SK-N-SH (cell line): ENCODE data around the gene DDIT3. TPM values are rescaled to one million over a fixed set of nuclear protein-coding genes. Genes with fewer than 3 reads are reported as not detected.

Experiments
- CTCF ChIA-PET: fragments of 300-600, 350-600 bp; formaldehyde crosslinking; extraction: SDS; loops from one replicate; lab custom pipeline; 2021; lab: Yijun Ruan, JAX
- POLR2A ChIA-PET: fragments of 350-600 bp; sonication (Branson Sonifier 250); formaldehyde crosslinking; extraction: SDS; loops from one replicate; lab custom pipeline; 2020; ENCODE audit warnings: antibody characterized with exemption, inconsistent platforms; lab: Yijun Ruan, JAX
- DNase-seq: peaks from one replicate; pipeline ENCODE4 v3.0.0; 2012
- H2AFZ ChIP-seq: fragments of 200-600 bp; sonication (generic); 2 replicates; pipeline ENCODE4 v1.8.1; 2016; ENCODE audit warnings: antibody characterized with exemption, mild to moderate bottlenecking, low read depth
- H3F3A ChIP-seq: fragments of 200-600 bp; sonication (generic); replicated peaks from 2 replicates; pipeline ENCODE3; 2016; ENCODE audit warnings: antibody characterized with exemption, mild to moderate bottlenecking; ENCODE audit not compliant: insufficient read depth
- H3K27ac ChIP-seq, 2 experiments: fragments of 200-500 bp in 1 of 2; fragments of 200-600 bp in 1 of 2; sonication (Bioruptor generic) in 1 of 2; sonication (generic), shearing (Covaris generic) in 1 of 2; 2 replicates each; pipeline versions ENCODE4 v1.5.1 to v1.6.1; 2014 to 2016; ENCODE audit warnings: low read depth in 2 of 2, inconsistent platforms in 1 of 2, low read length in 1 of 2, mild to moderate bottlenecking in 1 of 2, mixed read lengths in 1 of 2
- H3K27me3 ChIP-seq: fragments of 200-600 bp; sonication (generic), shearing (Covaris generic); 2 replicates; pipeline ENCODE4 v1.6.1; 2016; ENCODE audit warnings: mixed run types; ENCODE audit not compliant: insufficient read depth
- H3K36me3 ChIP-seq, 2 experiments: fragments of 200-500 bp in 1 of 2; fragments of 200-600 bp in 1 of 2; sonication (Bioruptor generic) in 1 of 2; sonication (generic) in 1 of 2; replicated peaks in 1 of 2; 2 replicates each; pipeline versions ENCODE3 to v1.5.1; 2014 to 2016; ENCODE audit warnings: low read length in 1 of 2, mild to moderate bottlenecking in 1 of 2; ENCODE audit not compliant: insufficient read depth in 2 of 2, control insufficient read depth in 1 of 2
- H3K4me1 ChIP-seq, 2 experiments: fragments of 200-500 bp in 1 of 2; fragments of 200-600 bp in 1 of 2; sonication (Bioruptor generic) in 1 of 2; sonication (generic), shearing (Covaris generic) in 1 of 2; 2 replicates each; pipeline versions ENCODE4 v1.5.1 to v1.6.1; 2014 to 2016; ENCODE audit warnings: low read depth in 1 of 2, low read length in 1 of 2, mixed run types in 1 of 2; ENCODE audit not compliant: insufficient read depth in 2 of 2, control insufficient read depth in 1 of 2
- H3K4me2 ChIP-seq: fragments of 200-600 bp; sonication (generic), shearing (Covaris generic); 2 replicates; pipeline ENCODE4 v1.6.1; 2017; ENCODE audit warnings: mixed run types
- H3K4me3 ChIP-seq, 2 experiments: fragments of 200-500 bp in 1 of 2; fragments of 200-600 bp in 1 of 2; sonication (Bioruptor generic) in 1 of 2; sonication (generic), shearing (Covaris generic) in 1 of 2; 2 replicates each; pipeline versions ENCODE4 v1.5.1 to v1.8.1; 2014 to 2016; ENCODE audit warnings: low read depth in 2 of 2, inconsistent platforms in 1 of 2, low read length in 1 of 2, mild to moderate bottlenecking in 1 of 2, mixed read lengths in 1 of 2, moderate library complexity in 1 of 2
- H3K79me2 ChIP-seq: fragments of 200-600 bp; sonication (generic); 2 replicates; pipeline ENCODE4 v1.8.1; 2017; ENCODE audit warnings: mild to moderate bottlenecking; ENCODE audit not compliant: insufficient read depth
- H3K9ac ChIP-seq: fragments of 200-600 bp; sonication (generic); 2 replicates; pipeline ENCODE4 v1.6.1; 2017; ENCODE audit warnings: mixed run types
- H3K9me2 ChIP-seq: fragments of 200-600 bp; sonication (generic); 2 replicates; pipeline ENCODE4 v1.6.1; 2017; ENCODE audit warnings: mixed run types
- H3K9me3 ChIP-seq: fragments of 200-600 bp; sonication (generic); 2 replicates; pipeline ENCODE4 v1.6.1; 2017; ENCODE audit warnings: mixed run types, mild to moderate bottlenecking, moderate library complexity
- H4K20me1 ChIP-seq: fragments of 200-600 bp; sonication (generic); 2 replicates; pipeline ENCODE4 v1.6.1; 2017; ENCODE audit warnings: mild to moderate bottlenecking, mixed run types; ENCODE audit not compliant: insufficient read depth
- CHD2 ChIP-seq: fragments of 150-350 bp; IDR thresholded peaks from 2 replicates; pipeline ENCODE4 v1.6.1; 2018; ENCODE audit warnings: low read length; ENCODE audit not compliant: partially characterized antibody
- CTCF ChIP-seq: fragments of 200-600 bp; sonication (generic); IDR thresholded peaks from 2 replicates; pipeline ENCODE4 v1.6.1; 2017; ENCODE audit warnings: antibody characterized with exemption, mild to moderate bottlenecking, moderate library complexity
- ELF1 ChIP-seq: IDR thresholded peaks from 2 replicates; pipeline ENCODE4 v1.4.0; 2012
- EZH2phosphoT487 ChIP-seq: fragments of 200-600 bp; sonication (generic); IDR thresholded peaks from 2 replicates; pipeline ENCODE4 v1.6.1; 2017; ENCODE audit warnings: low read depth, mixed run types, mild to moderate bottlenecking, antibody characterized with exemption, moderate library complexity, borderline replicate concordance
- FOXJ3 ChIP-seq: sonication (generic); formaldehyde crosslinking; IDR thresholded peaks from 2 replicates; pipeline ENCODE4 v1.5.1; 2020; ENCODE audit warnings: mild to moderate bottlenecking, missing genetic modification reagents
- FOXM1 ChIP-seq: IDR thresholded peaks from 2 replicates; pipeline ENCODE4 v1.4.0; 2012; ENCODE audit warnings: low read depth, mild to moderate bottlenecking
- GATA2 ChIP-seq: sonication (generic); formaldehyde crosslinking; IDR thresholded peaks from 2 replicates; pipeline ENCODE4 v1.5.0; 2020; ENCODE audit warnings: mild to moderate bottlenecking, missing genetic modification reagents
- JUND ChIP-seq: IDR thresholded peaks from 2 replicates; pipeline ENCODE4 v1.4.0; 2012
- MEF2A ChIP-seq: IDR thresholded peaks from 2 replicates; pipeline ENCODE4 v1.4.0; 2012; ENCODE audit warnings: low read depth, borderline replicate concordance
- MXI1 ChIP-seq: IDR thresholded peaks from 2 replicates; pipeline ENCODE4 v1.6.1; 2012; ENCODE audit warnings: mild to moderate bottlenecking, low read depth, low read length, improper control_type of control experiment
- PBX3 ChIP-seq: IDR thresholded peaks from 2 replicates; pipeline ENCODE4; 2012
- POLR2AphosphoS5 ChIP-seq: IDR thresholded peaks from 2 replicates; pipeline ENCODE4 v1.6.1; 2012; ENCODE audit warnings: low read depth, low read length
- RAD21 ChIP-seq: IDR thresholded peaks from 2 replicates; pipeline ENCODE4 v1.6.1; 2012; ENCODE audit warnings: mild to moderate bottlenecking, low read length
- RCOR1 ChIP-seq: fragments of 150-350 bp; IDR thresholded peaks from 2 replicates; pipeline ENCODE4 v1.6.1; 2017; ENCODE audit warnings: antibody characterized with exemption, low read length
- RFX5 ChIP-seq: IDR thresholded peaks from 2 replicates; pipeline ENCODE4 v1.6.1; 2012; ENCODE audit warnings: mild to moderate bottlenecking, improper control_type of control experiment, low read length
- RXRA ChIP-seq: IDR thresholded peaks from 2 replicates; pipeline ENCODE4 v1.4.0; 2012; ENCODE audit warnings: low read depth, mild to moderate bottlenecking, borderline replicate concordance
- SIN3A ChIP-seq: IDR thresholded peaks from 2 replicates; pipeline ENCODE4 v1.6.1; 2012; ENCODE audit warnings: low read depth, mild to moderate bottlenecking, low read length, moderate library complexity, borderline replicate concordance
- TAF1 ChIP-seq: IDR thresholded peaks from 2 replicates; pipeline ENCODE4 v1.6.1; 2012; ENCODE audit warnings: low read depth, mild to moderate bottlenecking, low read length, moderate library complexity, borderline replicate concordance
- TCF12 ChIP-seq: IDR thresholded peaks from 2 replicates; pipeline ENCODE4 v1.4.0; 2012
- USF1 ChIP-seq: IDR thresholded peaks from 2 replicates; pipeline ENCODE4 v1.4.0; 2012; ENCODE audit warnings: low read depth, borderline replicate concordance
- ZBTB33 ChIP-seq: IDR thresholded peaks from 2 replicates; pipeline ENCODE4 v1.4.0; 2012; ENCODE audit warnings: low read depth, borderline replicate concordance
- WGBS: methylation state at CpG from one replicate; pipeline ENCODE4 v1.1.6; 2017; ENCODE audit warnings: low lambda C conversion rate; 5-methylcytosine and 5-hydroxymethylcytosine counted together
- polyA plus RNA-seq, 3 experiments: library from polyadenylated mRNA; depleted of rRNA; stranded (reverse); fragments of >200 nt; gene quantifications; 2 replicates each; pipeline ENCODE4 v1.2.3, GENCODE V29; 2012

The DDIT3 gene
- polyA plus RNA-seq, 1 of the 3 experiments (the other 2 are of a cell fraction), result 26.3 TPM

GRCh38 chr12:57546438-57547287 is 26.3 kb upstream of the DDIT3 start, which contains the start of gene DCTN2:
Gene DCTN2 (minus strand): TSS chr12:57547192. CDS start chr12:57547063, 129 bp downstream.
- POLR2A ChIA-PET, result interaction anchor here (0.5 to 2.6 kb wide), 6 partner anchors 9 to 1364 kb away, joined by 3 to 13 read pairs (median 4); partner anchors contain the start of genes ARHGEF25 and DDIT3
- peaks cover 70% of the 10 kb centered on the region for H3K79me2 ChIP-seq
- peaks cover 6 to 22% of the 10 kb centered on the region in 2 experiments for H3K36me3 ChIP-seq
- DNase-seq, result peak; percentile 97
- TF ChIP-seq TAF1, result peak; percentile 37; the same call in 1 of the 2 replicates
- no peak for TF ChIP-seq USF1
- TF ChIP-seq JUND, result no peak
- peak; percentile 93; the same call in 1 of the 2 replicates for TF ChIP-seq SIN3A
- TF ChIP-seq CTCF, result peak; percentile 25
- TF ChIP-seq TCF12, result no peak
- TF ChIP-seq MXI1, result 0 out of 2 replicates have a peak, but pooled peaks have one; percentile 21
- peak; percentile 61; the same call in 1 of the 2 replicates for TF ChIP-seq POLR2AphosphoS5
- no peak for TF ChIP-seq FOXM1
- peak; percentile 34; the same call in 1 of the 2 replicates for TF ChIP-seq ELF1
- TF ChIP-seq MEF2A, result no peak
- TF ChIP-seq GATA2 (CRISPR knock-in tag), result no peak
- TF ChIP-seq FOXJ3, result no peak
- no peak for TF ChIP-seq RXRA
- TF ChIP-seq ZBTB33, result peak; percentile 98
- no peak for TF ChIP-seq RCOR1
- TF ChIP-seq PBX3, result no peak
- TF ChIP-seq RAD21, result peak; percentile 24
- no peak for TF ChIP-seq RFX5
- TF ChIP-seq CHD2, result peak; percentile 100
- TF ChIP-seq EZH2phosphoT487, result no peak
- H3K27ac ChIP-seq, result peak within 1 kb of the TSS; percentile 55 to 67; a peak in 3 of 4 replicates
- H3K9me3 ChIP-seq, result no peaks in the 10 kb centered on the region
- no peaks in the 10 kb centered on the region for H3K27me3 ChIP-seq
- peak within 1 kb of the TSS; percentile 93 for H2AFZ ChIP-seq
- peak within 1 kb of the TSS; percentile 84 to 86 for H3K4me3 ChIP-seq
- H3F3A ChIP-seq, result peaks cover 22% of the 10 kb centered on the region
- H3K4me1 ChIP-seq, result peaks cover 16 to 23% of the 10 kb centered on the region in 2 experiments
- WGBS, result 2% methylated on average over 39 of the region's 56 CpGs
- peak within 1 kb of the TSS; percentile 97 for H3K4me2 ChIP-seq
- peak within 1 kb of the TSS; percentile 95 for H3K9ac ChIP-seq
- CTCF ChIA-PET, result interaction anchor here (1.0 to 2.3 kb wide), 7 partner anchors 11 to 309 kb away, joined by 3 to 10 read pairs (median 4); partner anchors contain the start of genes B4GALNT1 and DDIT3
- no peaks in the 10 kb centered on the region for H3K9me2 ChIP-seq
- peaks cover 17% of the 10 kb centered on the region for H4K20me1 ChIP-seq
